Measurements from ENCODE around the gene MTM1. TPM values are rescaled to one million over a fixed set of nuclear protein-coding genes. Genes with fewer than 3 reads are reported as not detected.

Gene MTM1
- 2.6 and 3.0 TPM in 2 replicates for total RNA-seq

GRCh38 chrX:150568320-150569154 is at the start of gene MTM1:
Gene MTM1, plus strand, starts transcription at chrX:150568621. Its CDS starts 23,994 bp downstream, at chrX:150592615.

DNA sequence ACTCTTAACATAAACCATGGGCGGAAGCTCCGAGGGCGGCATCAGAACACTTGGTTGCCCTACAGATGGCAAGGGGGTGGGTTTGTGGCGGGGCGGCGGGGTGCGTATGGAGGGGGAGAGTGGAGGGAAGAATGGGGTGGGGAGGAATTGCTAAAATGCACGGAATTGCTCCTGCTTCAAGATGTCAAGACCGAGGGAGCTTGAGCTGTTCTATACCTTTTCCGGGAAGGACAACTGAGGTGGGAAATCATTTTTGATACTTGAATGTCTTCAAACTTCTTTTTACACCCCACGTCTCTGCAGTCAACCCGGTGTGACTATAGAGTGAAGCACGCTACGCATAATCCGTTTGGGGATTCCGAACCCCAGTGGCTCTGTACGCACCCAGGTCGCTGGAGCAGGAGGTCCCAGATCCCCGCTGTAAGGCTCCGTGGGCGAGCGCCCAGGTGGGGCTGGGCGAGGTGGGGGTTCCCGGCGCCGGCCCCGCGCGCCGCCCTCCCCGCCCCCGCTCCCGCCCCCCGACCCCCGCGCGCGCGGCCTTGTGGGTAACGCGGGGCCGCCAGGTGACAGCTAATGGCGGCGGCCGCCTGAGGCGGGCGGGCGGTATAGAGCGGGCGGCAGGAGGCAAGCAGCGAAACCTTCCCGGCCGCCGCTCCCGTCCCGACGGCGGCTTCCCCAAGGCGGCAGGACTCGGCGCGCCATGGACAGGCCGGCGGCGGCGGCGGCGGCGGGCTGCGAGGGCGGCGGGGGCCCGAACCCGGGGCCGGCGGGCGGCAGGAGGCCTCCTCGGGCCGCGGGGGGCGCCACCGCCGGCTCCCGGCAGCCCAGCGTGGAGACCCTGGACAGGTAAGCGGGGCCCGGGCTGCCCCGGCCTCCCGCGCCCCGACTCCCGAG is 124.7 kb downstream of the MTM1 start, which contains the start of gene MTMR1:
TSS of gene MTMR1 (plus strand) at position 566 of the 894 bp plus-strand sequence. CDS start at position 701, 135 bp downstream.

Other genes starting within 250 kb of the MTM1 start
- gene MAMLD1, start 205.3 kb upstream of the MTM1 start, total RNA-seq: 2.9 and 3.3 TPM in 2 replicates
- 13.6 and 17.3 TPM in 2 replicates for gene MTMR1, start 124.8 kb downstream of the MTM1 start, total RNA-seq